Liver (tissue), 3 donors: ENCODE measurements around the gene RABEP2.

Source experiments
- CTCF ChIP-seq: fragments of 150-350 bp; IDR thresholded peaks from 2 replicates; pipeline ENCODE4 v1.5.1; 2017; ENCODE audit warnings: improper control_type of control experiment, low read depth, low read length; ENCODE audit not compliant: missing input control
- EGR1 ChIP-seq, 2 donors: IDR thresholded peaks; 2 replicates each; pipeline ENCODE4 v1.6.1; 2016 to 2018; ENCODE audit warnings: antibody characterized with exemption in 2 of 2, low read depth in 2 of 2
- GABPA ChIP-seq, 2 donors: IDR thresholded peaks in 1 of 2; conservative IDR thresholded peaks in 1 of 2; 2 replicates each; pipeline ENCODE4 v1.6.1; 2016; ENCODE audit warnings: antibody characterized with exemption in 2 of 2, mild to moderate bottlenecking in 1 of 2, moderate library complexity in 1 of 2
- JUND ChIP-seq, 2 donors: IDR thresholded peaks; 2 replicates each; pipeline ENCODE4 v1.6.1; 2016; ENCODE audit warnings: antibody characterized with exemption in 2 of 2
- MAX ChIP-seq: IDR thresholded peaks from 2 replicates; pipeline ENCODE4 v1.6.1; 2016; ENCODE audit warnings: antibody characterized with exemption
- REST ChIP-seq: IDR thresholded peaks from 2 replicates; pipeline ENCODE4 v1.6.1; 2016; ENCODE audit warnings: antibody characterized with exemption, mild to moderate bottlenecking
- TAF1 ChIP-seq: conservative IDR thresholded peaks from 2 replicates; pipeline ENCODE4 v1.6.1; 2016; ENCODE audit warnings: antibody characterized with exemption, mild to moderate bottlenecking
- ZBTB33 ChIP-seq: IDR thresholded peaks from 2 replicates; pipeline ENCODE4 v1.6.1; 2016; ENCODE audit warnings: antibody characterized with exemption
- donor health status: healthy.
- donor health status: healthy.

- TF ChIP-seq CTCF, result no peak
- TF ChIP-seq TAF1, result no peak
- no peak for TF ChIP-seq GABPA (IDR thresholded peaks at IDR 0.05 in 1 of 2, conservative IDR thresholded peaks at IDR 0.05 in 1 of 2)
- TF ChIP-seq ZBTB33, result no peak
- TF ChIP-seq MAX, result no peak
- no peak for TF ChIP-seq REST
- TF ChIP-seq JUND (IDR thresholded peaks at IDR 0.05), result no peak
- TF ChIP-seq EGR1 (IDR thresholded peaks at IDR 0.05; ENCODE audit: low read depth in 2 of 2), result no peak
Observed at GRCh38 chr16:28878083-28878926, 46.7 kb downstream of the RABEP2 start, which contains the start of gene ATP2A1.
